Vagina (tissue), 2 donors: Measurements from ENCODE around the gene ABI1. TPM values are rescaled to one million over a fixed set of nuclear protein-coding genes. Genes with fewer than 3 reads are reported as not detected.

Source experiments
- DNase-seq, 2 donors: peaks; one replicate each; pipeline ENCODE4 v3.0.0-alpha.2; 2017; ENCODE audit errors: extremely low spot score in 2 of 2
- H3K27ac ChIP-seq: fragments of 200-600 bp; sonication (generic); one replicate; pipeline ENCODE4 v1.5.1; 2019
- H3K27me3 ChIP-seq: fragments of 200-600 bp; sonication (generic); one replicate; pipeline ENCODE4 v1.5.1; 2019
- H3K36me3 ChIP-seq, 2 donors: fragments of 200-600 bp; sonication (generic); one replicate each; pipeline ENCODE4 v1.5.1; 2017 to 2019
- H3K4me1 ChIP-seq: fragments of 200-600 bp; sonication (generic); one replicate; pipeline ENCODE4 v1.5.1; 2019
- H3K4me3 ChIP-seq, 2 donors: fragments of 200-600 bp; sonication (generic); 1 replicate in 1 of 2; 2 replicates in 1 of 2; pipeline ENCODE4 v1.5.1; 2016 to 2019
- H3K9me3 ChIP-seq: fragments of 200-600 bp; sonication (generic); one replicate; pipeline ENCODE4 v1.5.1; 2019
- POLR2A ChIP-seq, 2 donors: fragments of 450-650 bp; IDR thresholded peaks; one replicate each; pipeline ENCODE4 v1.6.1; 2017; ENCODE audit warnings: antibody characterized with exemption in 2 of 2, mild to moderate bottlenecking in 2 of 2, moderate library complexity in 2 of 2
- POLR2AphosphoS5 ChIP-seq, 2 donors: sonication (generic); formaldehyde crosslinking; IDR thresholded peaks; one replicate each; pipeline ENCODE4 v1.9.0; 2017; ENCODE audit warnings: antibody characterized with exemption in 2 of 2, mild to moderate bottlenecking in 2 of 2, low read depth in 1 of 2; ENCODE audit not compliant: insufficient read depth in 1 of 2
- intact Hi-C: fragments of 100-400 bp; cut with DNase I; formaldehyde crosslinking; loops from one replicate; pipeline ENCODE4 v1.15.1; 2023
- total RNA-seq: library from RNA; depleted of rRNA; stranded (reverse); fragments of >200 nt; gene quantifications from one replicate; pipeline ENCODE4 v1.2.3, GENCODE V29; 2016
- TF ChIP-seq, protein P1 (sequence below), 3 experiments: fragments of 450-650 bp in 2 of 3; fragments of 200-600 bp in 1 of 3; sonication (generic) in 1 of 3; IDR thresholded peaks; one replicate each; pipeline ENCODE4 v1.5.1; 2017 to 2019; ENCODE audit warnings: antibody characterized with exemption in 3 of 3, mild to moderate bottlenecking in 2 of 3, moderate library complexity in 2 of 3

Gene ABI1
- total RNA-seq, 1 donor from 2014 or later, result 26.0 TPM

DNA sequence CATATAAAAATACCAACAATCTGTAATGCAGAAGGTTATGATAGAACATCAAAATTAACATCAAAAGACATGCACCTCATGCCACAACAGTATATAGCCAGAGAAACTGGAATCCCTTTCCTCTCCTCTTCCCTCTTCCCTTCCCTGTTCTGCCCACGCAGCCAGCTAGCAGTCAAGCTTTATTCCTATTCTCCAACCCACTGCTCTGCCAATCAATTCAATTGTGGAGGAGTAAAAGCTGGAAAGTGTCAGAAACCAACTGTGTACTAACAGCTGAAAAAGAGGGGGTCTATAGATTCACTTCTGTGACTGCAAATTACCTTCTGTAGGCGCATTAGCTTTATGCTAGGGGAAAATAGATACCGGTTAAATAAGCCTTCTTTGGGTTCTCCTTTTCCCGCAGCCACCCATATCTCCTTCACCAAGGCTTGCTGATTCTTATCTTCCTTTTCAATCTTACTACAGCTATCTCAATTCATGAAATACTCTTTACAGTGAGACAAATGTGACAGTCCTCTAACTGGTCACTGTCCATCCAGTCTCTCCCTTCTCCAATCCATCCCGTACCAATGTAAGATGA, 16.3 kb downstream of the ABI1 start:
- no peaks in the 10 kb centered on the region for H3K36me3 ChIP-seq
- no peak overlapping the region for H3K27ac ChIP-seq
- no peak for TF ChIP-seq POLR2AphosphoS5 (IDR thresholded peaks at IDR 0.05; ENCODE audit: insufficient read depth in 1 of 2, low read depth in 1 of 2)
- no peak for TF ChIP-seq POLR2A (IDR thresholded peaks at IDR 0.05)
- TF ChIP-seq, protein P1, sequence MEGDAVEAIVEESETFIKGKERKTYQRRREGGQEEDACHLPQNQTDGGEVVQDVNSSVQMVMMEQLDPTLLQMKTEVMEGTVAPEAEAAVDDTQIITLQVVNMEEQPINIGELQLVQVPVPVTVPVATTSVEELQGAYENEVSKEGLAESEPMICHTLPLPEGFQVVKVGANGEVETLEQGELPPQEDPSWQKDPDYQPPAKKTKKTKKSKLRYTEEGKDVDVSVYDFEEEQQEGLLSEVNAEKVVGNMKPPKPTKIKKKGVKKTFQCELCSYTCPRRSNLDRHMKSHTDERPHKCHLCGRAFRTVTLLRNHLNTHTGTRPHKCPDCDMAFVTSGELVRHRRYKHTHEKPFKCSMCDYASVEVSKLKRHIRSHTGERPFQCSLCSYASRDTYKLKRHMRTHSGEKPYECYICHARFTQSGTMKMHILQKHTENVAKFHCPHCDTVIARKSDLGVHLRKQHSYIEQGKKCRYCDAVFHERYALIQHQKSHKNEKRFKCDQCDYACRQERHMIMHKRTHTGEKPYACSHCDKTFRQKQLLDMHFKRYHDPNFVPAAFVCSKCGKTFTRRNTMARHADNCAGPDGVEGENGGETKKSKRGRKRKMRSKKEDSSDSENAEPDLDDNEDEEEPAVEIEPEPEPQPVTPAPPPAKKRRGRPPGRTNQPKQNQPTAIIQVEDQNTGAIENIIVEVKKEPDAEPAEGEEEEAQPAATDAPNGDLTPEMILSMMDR (IDR thresholded peaks at IDR 0.05), result no peak
- no peaks in the 10 kb centered on the region for H3K27me3 ChIP-seq
- no peak for DNase-seq
- no peak overlapping the region for H3K4me3 ChIP-seq
- intact Hi-C loops, result no loop called here
- peaks cover 30% of the 10 kb centered on the region for H3K4me1 ChIP-seq
- H3K9me3 ChIP-seq, result no peaks in the 10 kb centered on the region

DNA sequence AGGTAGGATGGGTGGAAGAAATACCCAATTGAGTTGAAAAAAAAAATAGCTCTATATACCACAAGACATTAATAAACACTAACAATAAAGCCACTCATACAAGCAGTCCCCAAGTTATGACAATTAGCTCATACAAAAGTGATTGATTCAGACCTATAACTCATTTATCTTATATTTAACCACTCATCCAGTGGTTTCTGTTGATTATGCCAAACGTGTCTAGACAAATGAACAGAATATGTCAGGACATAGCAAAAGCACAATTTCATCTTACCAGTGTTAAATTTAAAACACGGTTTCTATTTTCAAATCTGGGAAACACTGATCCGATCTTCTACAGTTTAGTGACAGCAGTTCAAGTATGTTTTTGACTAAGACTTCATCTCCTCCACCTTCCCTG, 17.0 kb downstream of the ABI1 start:
- intact Hi-C loops, result no loop called here
- H3K27ac ChIP-seq, result no peak overlapping the region
- no peaks in the 10 kb centered on the region for H3K9me3 ChIP-seq
- DNase-seq, result no peak
- no peaks in the 10 kb centered on the region for H3K27me3 ChIP-seq
- no peaks in the 10 kb centered on the region for H3K36me3 ChIP-seq
- TF ChIP-seq POLR2AphosphoS5 (IDR thresholded peaks at IDR 0.05; ENCODE audit: insufficient read depth in 1 of 2, low read depth in 1 of 2) (no peak), POLR2A (IDR thresholded peaks at IDR 0.05) (no peak)
- TF ChIP-seq, protein P1 (IDR thresholded peaks at IDR 0.05), result no peak
- peaks cover 28% of the 10 kb centered on the region for H3K4me1 ChIP-seq
- H3K4me3 ChIP-seq, result no peak overlapping the region

DNA sequence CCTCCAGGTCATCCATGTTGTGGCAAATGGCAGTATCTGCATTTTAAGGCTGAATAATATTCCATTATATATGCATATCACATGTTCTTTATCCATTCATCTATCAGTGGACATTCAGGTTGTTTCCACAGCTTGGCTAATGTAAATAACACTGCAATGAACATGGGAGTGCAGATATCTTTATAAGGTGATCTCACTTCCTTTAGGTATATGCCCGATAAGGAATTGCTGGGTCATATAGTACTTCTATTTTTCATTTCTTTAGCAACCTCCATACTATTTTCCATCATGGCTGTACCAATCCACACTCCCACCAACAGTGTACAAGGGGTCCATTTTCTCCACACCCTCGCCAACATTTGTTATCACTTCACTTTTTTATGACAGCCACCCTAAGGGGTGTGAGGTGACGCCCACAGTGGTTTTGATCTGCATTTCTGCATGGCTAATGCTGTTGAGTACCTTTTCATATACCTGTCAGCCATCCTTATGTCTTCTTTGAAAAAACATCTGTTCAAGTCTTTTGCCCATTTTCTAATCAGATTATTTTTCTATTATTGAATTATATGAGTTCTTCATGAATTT, 18.9 kb downstream of the ABI1 start:
- no peak for TF ChIP-seq POLR2A (IDR thresholded peaks at IDR 0.05)
- TF ChIP-seq, protein P1 (IDR thresholded peaks at IDR 0.05), result no peak
- no peak for DNase-seq
- Histone ChIP-seq H3K4me1 (peaks cover 22% of the 10 kb centered on the region), H3K27me3 (no peaks in the 10 kb centered on the region), H3K27ac (no peak overlapping the region), H3K36me3 (no peaks in the 10 kb centered on the region), H3K9me3 (no peaks in the 10 kb centered on the region), H3K4me3 (no peak overlapping the region)
- intact Hi-C loops, result no loop called here

DNA sequence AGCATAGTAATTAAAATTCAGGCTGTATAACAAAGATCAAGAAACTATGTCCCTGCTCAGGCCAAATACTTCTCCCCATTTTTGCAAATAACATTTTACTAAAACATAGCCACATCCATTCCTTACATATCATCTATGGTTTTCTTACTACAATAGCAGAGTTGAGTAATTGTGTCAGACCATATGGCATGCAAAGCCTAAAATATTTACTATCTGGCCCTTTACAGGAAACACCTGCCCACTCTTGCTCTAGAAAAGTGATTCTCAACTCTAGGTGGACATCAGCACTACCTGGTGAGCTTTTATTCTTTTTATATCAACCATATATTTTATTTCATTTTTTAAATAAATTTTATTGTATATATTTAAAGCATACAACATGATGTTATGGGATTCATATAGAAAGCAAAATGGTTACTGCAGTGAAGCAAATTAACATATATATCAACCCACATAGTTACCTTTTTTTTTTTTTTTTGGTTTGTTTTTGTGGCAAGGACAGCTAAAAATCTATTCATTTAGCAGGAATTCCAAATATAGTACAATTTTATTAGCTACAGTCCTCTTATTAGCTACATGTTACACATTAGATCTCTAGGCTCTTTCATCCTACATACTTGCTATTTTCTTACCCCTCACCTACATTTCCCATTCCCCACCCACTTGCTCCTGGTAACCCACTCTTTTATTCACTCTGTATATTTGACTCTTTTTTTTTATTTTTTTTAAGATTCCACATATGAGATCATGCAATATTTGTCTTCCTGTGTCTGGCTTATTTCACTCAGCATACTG, 19.6 kb downstream of the ABI1 start:
- intact Hi-C loops, result no loop called here
- H3K4me1 ChIP-seq, result peaks cover 19% of the 10 kb centered on the region

More for the DNA sequence above, 19.6 kb downstream of the ABI1 start:
- Histone ChIP-seq H3K27ac (no peak overlapping the region), H3K4me3 (no peak overlapping the region), H3K36me3 (no peaks in the 10 kb centered on the region), H3K9me3 (no peaks in the 10 kb centered on the region), H3K27me3 (no peaks in the 10 kb centered on the region)
- DNase-seq, result no peak
- TF ChIP-seq, protein P1 (IDR thresholded peaks at IDR 0.05), result no peak
- no peak for TF ChIP-seq POLR2AphosphoS5 (IDR thresholded peaks at IDR 0.05; ENCODE audit: insufficient read depth in 1 of 2, low read depth in 1 of 2)
- TF ChIP-seq POLR2A (IDR thresholded peaks at IDR 0.05), result no peak
